NCI-H146 (cell line): ENCODE measurements around the gene KIR2DL3.

Experiments used
- DNase-seq: peaks from one replicate; lab custom pipeline; 2025; lab: John Stamatoyannopoulos, UW

KIR2DL3 gene

GRCh38 chr19:54792814-54793213, 54.5 kb downstream of the KIR2DL3 start:
- DNase-seq = no peak

- no peak for DNase-seq
These were observed 57.4 kb downstream of the KIR2DL3 start for GRCh38 chr19:54795758-54796157.
